Measurements from ENCODE around the gene IFFO2. TPM values are rescaled to one million over a fixed set of nuclear protein-coding genes. Genes with fewer than 3 reads are reported as not detected.

IFFO2 gene
- total and polyA plus RNA-seq, 2 of the 13 experiments (the other 11 are each of a cell fraction or from before 2014, with no cell fraction given), result 7.3 to 16.7 TPM

DNA sequence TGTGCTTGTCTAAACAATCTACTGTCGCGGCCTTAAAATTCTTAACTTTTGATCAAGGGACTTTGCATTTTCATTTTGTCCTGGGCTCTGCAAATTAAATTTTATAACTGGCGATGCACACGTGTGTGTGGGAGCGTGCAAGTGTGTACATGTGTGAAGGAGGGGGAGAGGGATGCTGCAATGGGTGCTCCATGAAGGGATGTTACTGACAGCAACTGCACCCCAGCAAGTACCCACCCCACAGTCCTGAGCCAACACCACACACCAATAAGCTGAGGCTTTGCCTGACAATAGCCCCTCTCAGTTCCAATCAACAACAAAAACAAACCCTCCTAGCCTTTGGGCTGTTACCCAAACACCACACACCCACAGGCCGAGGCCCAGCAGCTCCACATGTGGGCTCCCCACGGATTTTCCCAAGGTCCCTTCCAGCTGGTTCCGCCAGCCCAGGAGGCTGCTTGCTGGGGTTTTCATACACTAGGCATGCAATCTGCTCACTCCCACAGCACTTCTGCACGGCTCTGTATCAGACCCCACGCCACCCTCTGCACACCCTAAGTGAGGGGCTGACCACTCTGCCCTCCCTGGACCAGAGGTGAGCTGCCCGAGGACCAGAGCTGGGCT is 32.8 kb upstream of the IFFO2 start:
- CTCF ChIA-PET (ENCODE audit: low intra/inter-chr PET ratio, low total read pairs), result no interaction called here
- H2AFZ ChIP-seq (ENCODE audit: low read length), result no peak overlapping the region
- no peak for TF ChIP-seq ZNF383 (CRISPR knock-in tag; IDR thresholded peaks at IDR 0.05; ENCODE audit: borderline replicate concordance)
- TF ChIP-seq, protein P1, sequence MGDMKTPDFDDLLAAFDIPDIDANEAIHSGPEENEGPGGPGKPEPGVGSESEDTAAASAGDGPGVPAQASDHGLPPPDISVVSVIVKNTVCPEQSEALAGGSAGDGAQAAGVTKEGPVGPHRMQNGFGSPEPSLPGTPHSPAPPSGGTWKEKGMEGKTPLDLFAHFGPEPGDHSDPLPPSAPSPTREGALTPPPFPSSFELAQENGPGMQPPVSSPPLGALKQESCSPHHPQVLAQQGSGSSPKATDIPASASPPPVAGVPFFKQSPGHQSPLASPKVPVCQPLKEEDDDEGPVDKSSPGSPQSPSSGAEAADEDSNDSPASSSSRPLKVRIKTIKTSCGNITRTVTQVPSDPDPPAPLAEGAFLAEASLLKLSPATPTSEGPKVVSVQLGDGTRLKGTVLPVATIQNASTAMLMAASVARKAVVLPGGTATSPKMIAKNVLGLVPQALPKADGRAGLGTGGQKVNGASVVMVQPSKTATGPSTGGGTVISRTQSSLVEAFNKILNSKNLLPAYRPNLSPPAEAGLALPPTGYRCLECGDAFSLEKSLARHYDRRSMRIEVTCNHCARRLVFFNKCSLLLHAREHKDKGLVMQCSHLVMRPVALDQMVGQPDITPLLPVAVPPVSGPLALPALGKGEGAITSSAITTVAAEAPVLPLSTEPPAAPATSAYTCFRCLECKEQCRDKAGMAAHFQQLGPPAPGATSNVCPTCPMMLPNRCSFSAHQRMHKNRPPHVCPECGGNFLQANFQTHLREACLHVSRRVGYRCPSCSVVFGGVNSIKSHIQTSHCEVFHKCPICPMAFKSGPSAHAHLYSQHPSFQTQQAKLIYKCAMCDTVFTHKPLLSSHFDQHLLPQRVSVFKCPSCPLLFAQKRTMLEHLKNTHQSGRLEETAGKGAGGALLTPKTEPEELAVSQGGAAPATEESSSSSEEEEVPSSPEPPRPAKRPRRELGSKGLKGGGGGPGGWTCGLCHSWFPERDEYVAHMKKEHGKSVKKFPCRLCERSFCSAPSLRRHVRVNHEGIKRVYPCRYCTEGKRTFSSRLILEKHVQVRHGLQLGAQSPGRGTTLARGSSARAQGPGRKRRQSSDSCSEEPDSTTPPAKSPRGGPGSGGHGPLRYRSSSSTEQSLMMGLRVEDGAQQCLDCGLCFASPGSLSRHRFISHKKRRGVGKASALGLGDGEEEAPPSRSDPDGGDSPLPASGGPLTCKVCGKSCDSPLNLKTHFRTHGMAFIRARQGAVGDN (CRISPR knock-in tag; IDR thresholded peaks at IDR 0.05), result peak; percentile 36
- TF ChIP-seq ZNF777 (CRISPR knock-in tag; IDR thresholded peaks at IDR 0.05), result peak; percentile 8
- TF ChIP-seq, protein P2, sequence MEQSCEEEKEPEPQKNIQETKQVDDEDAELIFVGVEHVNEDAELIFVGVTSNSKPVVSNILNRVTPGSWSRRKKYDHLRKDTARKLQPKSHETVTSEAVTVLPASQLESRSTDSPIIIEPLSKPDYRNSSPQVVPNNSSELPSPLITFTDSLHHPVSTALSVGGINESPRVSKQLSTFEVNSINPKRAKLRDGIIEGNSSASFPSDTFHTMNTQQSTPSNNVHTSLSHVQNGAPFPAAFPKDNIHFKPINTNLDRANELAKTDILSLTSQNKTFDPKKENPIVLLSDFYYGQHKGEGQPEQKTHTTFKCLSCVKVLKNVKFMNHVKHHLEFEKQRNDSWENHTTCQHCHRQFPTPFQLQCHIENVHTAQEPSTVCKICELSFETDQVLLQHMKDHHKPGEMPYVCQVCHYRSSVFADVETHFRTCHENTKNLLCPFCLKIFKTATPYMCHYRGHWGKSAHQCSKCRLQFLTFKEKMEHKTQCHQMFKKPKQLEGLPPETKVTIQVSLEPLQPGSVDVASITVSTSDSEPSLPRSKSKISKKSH (CRISPR knock-in tag; IDR thresholded peaks at IDR 0.05; ENCODE audit: borderline replicate concordance), result no peak
- TF ChIP-seq SMAD3 (CRISPR knock-in tag; IDR thresholded peaks at IDR 0.05), result no peak
- TF ChIP-seq IKZF1 (IDR thresholded peaks at IDR 0.05), result no peak
- TF ChIP-seq, protein P3, sequence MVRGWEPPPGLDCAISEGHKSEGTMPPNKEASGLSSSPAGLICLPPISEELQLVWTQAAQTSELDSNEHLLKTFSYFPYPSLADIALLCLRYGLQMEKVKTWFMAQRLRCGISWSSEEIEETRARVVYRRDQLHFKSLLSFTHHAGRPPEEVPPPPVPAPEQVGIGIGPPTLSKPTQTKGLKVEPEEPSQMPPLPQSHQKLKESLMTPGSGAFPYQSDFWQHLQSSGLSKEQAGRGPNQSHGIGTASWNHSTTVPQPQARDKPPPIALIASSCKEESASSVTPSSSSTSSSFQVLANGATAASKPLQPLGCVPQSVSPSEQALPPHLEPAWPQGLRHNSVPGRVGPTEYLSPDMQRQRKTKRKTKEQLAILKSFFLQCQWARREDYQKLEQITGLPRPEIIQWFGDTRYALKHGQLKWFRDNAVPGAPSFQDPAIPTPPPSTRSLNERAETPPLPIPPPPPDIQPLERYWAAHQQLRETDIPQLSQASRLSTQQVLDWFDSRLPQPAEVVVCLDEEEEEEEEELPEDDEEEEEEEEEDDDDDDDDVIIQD (CRISPR knock-in tag; IDR thresholded peaks at IDR 0.05; ENCODE audit: low read depth), result no peak
- TF ChIP-seq MYC (CRISPR knock-in tag; IDR thresholded peaks at IDR 0.05; ENCODE audit: borderline replicate concordance), result no peak
- TF ChIP-seq ZNF780A (CRISPR knock-in tag; IDR thresholded peaks at IDR 0.05), result no peak
- no peak for TF ChIP-seq RFXANK (CRISPR knock-in tag; IDR thresholded peaks at IDR 0.05)
- no peak for TF ChIP-seq NCOA2 (CRISPR knock-in tag; IDR thresholded peaks at IDR 0.05)
- TF ChIP-seq ZNF263 (CRISPR knock-in tag; IDR thresholded peaks at IDR 0.05), result no peak
- TF ChIP-seq SCMH1 (CRISPR knock-in tag; IDR thresholded peaks at IDR 0.05; ENCODE audit: borderline replicate concordance), result no peak
- TF ChIP-seq, protein P4, sequence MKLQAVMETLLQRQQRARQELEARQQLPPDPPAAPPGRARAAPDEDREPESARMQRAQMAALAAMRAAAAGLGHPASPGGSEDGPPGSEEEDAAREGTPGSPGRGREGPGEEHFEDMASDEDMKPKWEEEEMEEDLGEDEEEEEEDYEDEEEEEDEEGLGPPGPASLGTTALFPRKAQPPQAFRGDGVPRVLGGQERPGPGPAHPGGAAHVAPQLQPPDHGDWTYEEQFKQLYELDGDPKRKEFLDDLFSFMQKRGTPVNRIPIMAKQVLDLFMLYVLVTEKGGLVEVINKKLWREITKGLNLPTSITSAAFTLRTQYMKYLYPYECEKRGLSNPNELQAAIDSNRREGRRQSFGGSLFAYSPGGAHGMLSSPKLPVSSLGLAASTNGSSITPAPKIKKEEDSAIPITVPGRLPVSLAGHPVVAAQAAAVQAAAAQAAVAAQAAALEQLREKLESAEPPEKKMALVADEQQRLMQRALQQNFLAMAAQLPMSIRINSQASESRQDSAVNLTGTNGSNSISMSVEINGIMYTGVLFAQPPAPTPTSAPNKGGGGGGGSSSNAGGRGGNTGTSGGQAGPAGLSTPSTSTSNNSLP (IDR thresholded peaks at IDR 0.05; ENCODE audit: low read depth, low read length), result no peak
- H3K79me2 ChIP-seq (ENCODE audit: insufficient read depth, low read length), result no peaks in the 10 kb centered on the region
- intact Hi-C loops (cut with micrococcal nuclease; ENCODE audit: unreplicated experiment) (no loop called here), in situ Hi-C loops (cut with HindIII; ENCODE audit: extremely low pct_ligation_motif_present, low pct_unique_long_range_greater_than_20kb) (no loop called here)
- peak overlapping the region; percentile 51 for H3K4me2 ChIP-seq (ENCODE audit: low read depth, low read length)
- H3K27me3 ChIP-seq (ENCODE audit: control insufficient read depth in 1 of 2, insufficient read depth in 2 of 2, low read length in 2 of 2), result peaks cover 0 to 3% of the 10 kb centered on the region in 2 experiments; a peak in 2 of 5 replicates
- DNase-seq (ENCODE audit: low spot score) (no peak), FAIRE-seq (no peak), ATAC-seq (peak; percentile 56)
- no TSS peak for BruUV-seq (replicated peaks)
- H3K9me3 ChIP-seq (ENCODE audit: low read length), result no peaks in the 10 kb centered on the region
- POLR2A ChIA-PET, result interaction anchor here (0.9 to 1.0 kb wide), 2 partner anchors 22 to 27 kb away, joined by 3 to 4 read pairs; no protein-coding TSS in a partner anchor
- H3K4me3 ChIP-seq (replicated peaks in 1 of 3; ENCODE audit: insufficient read depth in 1 of 3, low read depth in 2 of 3, low read length in 3 of 3), result peak overlapping the region in 1 of 3 experiments; percentile 1; a peak in 1 of 6 replicates
- H3K4me1 ChIP-seq (ENCODE audit: insufficient read depth, low read length), result peaks cover 56% of the 10 kb centered on the region
- no peaks in the 10 kb centered on the region for H3K36me3 ChIP-seq (replicated peaks in 1 of 2; ENCODE audit: control insufficient read depth in 1 of 2, insufficient read depth in 2 of 2, low read length in 2 of 2)
- H4K20me1 ChIP-seq (ENCODE audit: insufficient read depth, low read length), result no peaks in the 10 kb centered on the region
- H3K9ac ChIP-seq (ENCODE audit: insufficient read depth, low read depth, low read length), result no peak overlapping the region
- H3K27ac ChIP-seq (ENCODE audit: extremely low read length, insufficient read depth, low read length), result no peak overlapping the region
- WGBS (ENCODE audit: low lambda C conversion rate), result 27% methylated on average over 11 of the region's 11 CpGs
